MM.1S (cell line): ENCODE measurements around the gene TSPAN33.
A peak's percentile ranks its signal among the peaks of the same experiment; 100 is the strongest.

ENCODE experiments used
- DNase-seq: peaks from one replicate; pipeline ENCODE4 v3.0.0-alpha.2; 2015
- H2AFZ ChIP-seq: fragments of 300-600 bp; sonication (generic); 2 replicates; pipeline ENCODE4 v1.6.0; 2016; ENCODE audit warnings: antibody characterized with exemption, low read length
- H3F3A ChIP-seq: fragments of 300-600 bp; sonication (generic); 2 replicates; pipeline ENCODE4 v1.6.1; 2016; ENCODE audit warnings: mild to moderate bottlenecking, antibody characterized with exemption, low read length, moderate library complexity, mixed read lengths; ENCODE audit not compliant: insufficient read depth
- H3K27ac ChIP-seq: fragments of 300-600 bp; sonication (generic); 2 replicates; pipeline ENCODE4 v1.5.1; 2016; ENCODE audit warnings: mild to moderate bottlenecking, low read length
- H3K27me3 ChIP-seq: fragments of 300-600 bp; sonication (generic); replicated peaks from 2 replicates; pipeline ENCODE4 v1.6.0; 2016; ENCODE audit warnings: low read length; ENCODE audit not compliant: insufficient read depth
- H3K36me3 ChIP-seq: fragments of 300-600 bp; sonication (generic); replicated peaks from 2 replicates; pipeline ENCODE4 v1.6.1; 2016; ENCODE audit warnings: mild to moderate bottlenecking, low read length, mixed read lengths; ENCODE audit not compliant: insufficient read depth
- H3K4me1 ChIP-seq: fragments of 300-600 bp; sonication (generic); 2 replicates; pipeline ENCODE4 v1.6.1; 2016; ENCODE audit warnings: low read length, mixed read lengths
- H3K4me2 ChIP-seq: fragments of 300-600 bp; sonication (generic); 2 replicates; pipeline ENCODE4 v1.6.0; 2016; ENCODE audit warnings: low read depth, low read length
- H3K4me3 ChIP-seq: fragments of 300-600 bp; sonication (generic); 2 replicates; pipeline ENCODE4 v1.5.1; 2016; ENCODE audit warnings: low read length, mixed read lengths
- H3K79me2 ChIP-seq: fragments of 300-600 bp; sonication (generic); 2 replicates; pipeline ENCODE4 v1.6.1; 2016; ENCODE audit warnings: mixed run types, low read length, mixed read lengths
- H3K9ac ChIP-seq: fragments of 300-600 bp; sonication (generic); 2 replicates; pipeline ENCODE4 v1.6.1; 2016; ENCODE audit warnings: low read length, mixed read lengths
- H3K9me2 ChIP-seq: fragments of 300-600 bp; sonication (generic); replicated peaks from 2 replicates; pipeline ENCODE4 v1.6.1; 2016; ENCODE audit warnings: mild to moderate bottlenecking, low read length, mixed read lengths; ENCODE audit not compliant: insufficient read depth
- H3K9me3 ChIP-seq: fragments of 300-600 bp; sonication (generic); replicated peaks from 2 replicates; pipeline ENCODE4 v1.6.1; 2016; ENCODE audit warnings: mild to moderate bottlenecking, low read length, mixed read lengths; ENCODE audit not compliant: insufficient read depth
- H4K20me1 ChIP-seq: fragments of 300-600 bp; sonication (generic); 2 replicates; pipeline ENCODE4 v1.6.1; 2016; ENCODE audit warnings: mild to moderate bottlenecking, low read length, moderate library complexity, mixed read lengths; ENCODE audit not compliant: insufficient read depth
- CTCF ChIP-seq: fragments of 300-600 bp; sonication (generic); IDR thresholded peaks from 2 replicates; pipeline ENCODE4 v1.5.1; 2016; ENCODE audit warnings: antibody characterized with exemption, low read length, mixed read lengths
- EZH2 ChIP-seq: fragments of 300-600 bp; sonication (generic); optimal IDR thresholded peaks from 2 replicates; pipeline ENCODE3; 2017; ENCODE audit warnings: low read depth, mild to moderate bottlenecking, antibody characterized with exemption, low read length, mixed read lengths
- EZH2phosphoT487 ChIP-seq: fragments of 300-600 bp; sonication (generic); IDR thresholded peaks from 2 replicates; pipeline ENCODE4 v1.6.1; 2018; ENCODE audit warnings: antibody characterized with exemption, low read length

TSPAN33 gene

GRCh38 chr7:129134356-129134987 is 10.0 kb upstream of the TSPAN33 start:
- no peak overlapping the region for H3K4me3 ChIP-seq
- peaks cover 12% of the 10 kb centered on the region for H3K4me1 ChIP-seq
- TF ChIP-seq EZH2 (no peak), CTCF (no peak), EZH2phosphoT487 (no peak)
- H3K79me2 ChIP-seq: no peaks in the 10 kb centered on the region
- H3K27me3 ChIP-seq: no peaks in the 10 kb centered on the region
- peak overlapping the region; percentile 71 for H2AFZ ChIP-seq
- peak overlapping the region; percentile 32 for H3K4me2 ChIP-seq
- no peaks in the 10 kb centered on the region for H3K9me2 ChIP-seq
- H3K27ac ChIP-seq: no peak overlapping the region; the same call in 1 of the 2 replicates
- H3F3A ChIP-seq: no peaks in the 10 kb centered on the region
- no peak overlapping the region for H3K9ac ChIP-seq
- H3K36me3 ChIP-seq: no peaks in the 10 kb centered on the region
- no peaks in the 10 kb centered on the region for H4K20me1 ChIP-seq
- no peak for DNase-seq
- no peaks in the 10 kb centered on the region for H3K9me3 ChIP-seq

- no peaks in the 10 kb centered on the region for H3K9me3 ChIP-seq
- H3K4me3 ChIP-seq: no peak overlapping the region
- peaks cover 12% of the 10 kb centered on the region for H3K4me1 ChIP-seq
- no peaks in the 10 kb centered on the region for H3K79me2 ChIP-seq
- no peak overlapping the region for H3K27ac ChIP-seq
- no peaks in the 10 kb centered on the region for H3K9me2 ChIP-seq
- no peaks in the 10 kb centered on the region for H3F3A ChIP-seq
- H2AFZ ChIP-seq: no peak overlapping the region
- H4K20me1 ChIP-seq: no peaks in the 10 kb centered on the region
- H3K36me3 ChIP-seq: no peaks in the 10 kb centered on the region
- H3K27me3 ChIP-seq: no peaks in the 10 kb centered on the region
- no peak for DNase-seq
- H3K9ac ChIP-seq: no peak overlapping the region
- TF ChIP-seq EZH2: no peak
- no peak for TF ChIP-seq EZH2phosphoT487
- TF ChIP-seq CTCF: no peak
- H3K4me2 ChIP-seq: no peak overlapping the region
These were observed 7.4 kb upstream of the TSPAN33 start for GRCh38 chr7:129136887-129137642.

GRCh38 chr7:129143724-129144094 is 798 bp upstream of the TSPAN33 start:
- no peaks in the 10 kb centered on the region for H3K36me3 ChIP-seq
- H3F3A ChIP-seq: no peaks in the 10 kb centered on the region
- no peaks in the 10 kb centered on the region for H3K9me3 ChIP-seq
- no peaks in the 10 kb centered on the region for H3K9me2 ChIP-seq
- no peaks in the 10 kb centered on the region for H4K20me1 ChIP-seq
- peak overlapping the region; percentile 72 for H3K4me2 ChIP-seq
- no peak overlapping the region for H3K27ac ChIP-seq
- no peak overlapping the region for H3K9ac ChIP-seq
- H3K79me2 ChIP-seq: peaks cover 33% of the 10 kb centered on the region
- no peak for DNase-seq
- peaks cover 10% of the 10 kb centered on the region; the same call in 1 of the 2 replicates for H3K4me1 ChIP-seq
- H3K27me3 ChIP-seq: no peaks in the 10 kb centered on the region
- peak overlapping the region; percentile 70 for H3K4me3 ChIP-seq
- no peak for TF ChIP-seq CTCF
- no peak for TF ChIP-seq EZH2
- no peak for TF ChIP-seq EZH2phosphoT487
- H2AFZ ChIP-seq: peak overlapping the region; percentile 60
